Keratinocyte (primary cell): ENCODE data around the gene ADAMTS17. TPM values are rescaled to one million over a fixed set of nuclear protein-coding genes. Genes with fewer than 3 reads are reported as not detected.

Source experiments
- DNase-seq: peaks from one replicate; pipeline ENCODE4 v3.0.0-alpha.2; 2011; ENCODE audit warnings: low read depth, missing footprints, low spot score
- FAIRE-seq: peaks from 2 replicates; lab custom pipeline; 2011; peaks lifted over from hg19 to GRCh38; lab: Jason Lieb, UNC
- H2AFZ ChIP-seq: 2 replicates; pipeline ENCODE4 v1.6.0; 2012; ENCODE audit warnings: low read length, control low read depth, inconsistent platforms; ENCODE audit not compliant: control insufficient read depth
- H3K27ac ChIP-seq: 2 replicates; pipeline ENCODE4 v1.5.1; 2011; ENCODE audit warnings: low read length; ENCODE audit not compliant: control insufficient read depth, insufficient read depth
- H3K27me3 ChIP-seq: 3 replicates; pipeline ENCODE4 v1.6.0; 2011; ENCODE audit warnings: low read length; ENCODE audit not compliant: control insufficient read depth, insufficient read depth; ENCODE audit errors: extremely low read depth
- H3K36me3 ChIP-seq, 2 experiments: 2 replicates in 1 of 2; 3 replicates in 1 of 2; pipeline ENCODE4 v1.5.1; 2011; ENCODE audit warnings: low read length in 2 of 2, mild to moderate bottlenecking in 1 of 2; ENCODE audit not compliant: control insufficient read depth in 2 of 2, insufficient read depth in 2 of 2; ENCODE audit errors: extremely low read depth in 1 of 2
- H3K4me1 ChIP-seq: 3 replicates; pipeline ENCODE4 v1.5.1; 2011; ENCODE audit warnings: low read length; ENCODE audit not compliant: control insufficient read depth, insufficient read depth; ENCODE audit errors: extremely low read depth
- H3K4me2 ChIP-seq: 3 replicates; pipeline ENCODE4 v1.6.0; 2011; ENCODE audit warnings: low read depth, low read length; ENCODE audit not compliant: control insufficient read depth, insufficient read depth; ENCODE audit errors: extremely low read depth
- H3K4me3 ChIP-seq, 3 experiments: fragments of 200-600 bp in 1 of 3; sonication (generic) in 1 of 3; 2 replicates in 2 of 3; 3 replicates in 1 of 3; pipeline ENCODE4 v1.5.1; 2011 to 2016; ENCODE audit warnings: low read length in 3 of 3, mild to moderate bottlenecking in 3 of 3, control low read depth in 2 of 3, inconsistent platforms in 1 of 3, low read depth in 1 of 3, mixed read lengths in 1 of 3, mixed run types in 1 of 3, moderate library complexity in 1 of 3; ENCODE audit not compliant: control insufficient read depth in 2 of 3, insufficient read depth in 2 of 3; ENCODE audit errors: extremely low read depth in 1 of 3
- H3K79me2 ChIP-seq: 2 replicates; pipeline ENCODE4 v1.6.0; 2012; ENCODE audit warnings: low read length; ENCODE audit not compliant: control insufficient read depth, insufficient read depth
- H3K9ac ChIP-seq: 3 replicates; pipeline ENCODE4 v1.6.0; 2011; ENCODE audit warnings: low read length; ENCODE audit not compliant: control insufficient read depth, insufficient read depth; ENCODE audit errors: extremely low read depth
- H3K9me1 ChIP-seq: 3 replicates; pipeline ENCODE4 v1.6.0; 2011; ENCODE audit warnings: low read length; ENCODE audit not compliant: control insufficient read depth, insufficient read depth; ENCODE audit errors: extremely low read depth
- H3K9me3 ChIP-seq: 2 replicates; pipeline ENCODE4 v1.5.1; 2012; ENCODE audit warnings: low read depth, low read length; ENCODE audit not compliant: control insufficient read depth
- H4K20me1 ChIP-seq: 3 replicates; pipeline ENCODE4 v1.6.0; 2011; ENCODE audit warnings: low read length; ENCODE audit not compliant: control insufficient read depth, insufficient read depth; ENCODE audit errors: extremely low read depth
- EZH2 ChIP-seq: IDR thresholded peaks from one replicate; pipeline ENCODE4 v1.6.1; 2012; ENCODE audit warnings: inconsistent platforms, mild to moderate bottlenecking, low read length, moderate library complexity
- dilution Hi-C: fragments of 300-500 bp; cut with MboI; formaldehyde crosslinking; loops from one replicate; pipeline ENCODE4 v1.7.0; 2020; ENCODE audit warnings: low sequenced_read_pairs; ENCODE audit not compliant: extremely low pct_ligation_motif_present
- polyA plus RNA-seq, 5 experiments: library from polyadenylated mRNA; depleted of rRNA in 3 of 5; stranded (reverse) in 3 of 5; stranded (forward) in 1 of 5; unstranded in 1 of 5; fragments of >200 nt; gene quantifications; 1 replicate in 1 of 5; 2 replicates in 3 of 5; 3 replicates in 1 of 5; pipeline versions ENCODE4 v1.2.1 to v1.2.3, GENCODE V29; 2011 to 2012; ENCODE audit warnings: missing spikeins in 2 of 5, low read depth in 1 of 5, low replicate concordance in 1 of 5
- TF ChIP-seq, protein P1 (sequence below), 3 experiments: IDR thresholded peaks in 1 of 3; conservative IDR thresholded peaks in 1 of 3; optimal IDR thresholded peaks in 1 of 3; 2 replicates in 2 of 3; 3 replicates in 1 of 3; pipeline versions ENCODE3 to v1.5.1; 2011; ENCODE audit warnings: low read length in 3 of 3, mild to moderate bottlenecking in 3 of 3, moderate library complexity in 2 of 3, control low read depth in 1 of 3, inconsistent platforms in 1 of 3; ENCODE audit not compliant: insufficient read depth in 2 of 3; ENCODE audit errors: extremely low read depth in 1 of 3

Gene ADAMTS17
- polyA plus RNA-seq, 1 donor (not counting 4 experiments of a cell fraction or from before 2014, with no cell fraction given), result 0.18 TPM

DNA sequence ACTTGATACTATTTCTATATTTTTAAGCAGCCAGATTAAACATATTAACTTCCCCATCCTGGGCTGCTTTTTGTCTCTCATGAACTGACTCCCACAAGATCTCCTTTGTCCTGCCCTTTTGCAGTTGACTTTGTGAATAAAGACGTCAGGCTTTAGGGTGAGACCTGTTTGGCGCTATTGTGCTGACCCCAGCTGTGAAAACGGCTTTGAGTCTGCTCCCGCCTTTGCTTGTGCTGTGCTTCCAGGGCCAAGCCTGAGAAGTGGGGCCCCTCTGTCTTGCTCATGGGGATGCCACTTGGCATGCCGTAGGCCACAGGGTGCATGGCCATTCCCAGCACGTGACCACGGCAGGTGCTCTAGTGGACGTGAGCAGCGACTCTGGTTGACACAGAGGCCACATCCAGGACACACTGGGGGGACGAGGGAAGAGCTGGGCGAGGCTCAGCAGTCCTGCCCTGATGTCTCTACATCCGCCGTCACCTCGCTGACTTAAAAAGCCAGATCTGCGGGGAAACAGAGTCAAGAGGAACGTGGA is 339.6 kb downstream of the ADAMTS17 start:
- H3K9me3 ChIP-seq, result no peaks in the 10 kb centered on the region
- DNase-seq, result no peak
- no peaks in the 10 kb centered on the region for H3K36me3 ChIP-seq
- H4K20me1 ChIP-seq, result no peaks in the 10 kb centered on the region
- no peak overlapping the region for H3K4me3 ChIP-seq
- H3K9ac ChIP-seq, result no peak overlapping the region
- H3K27me3 ChIP-seq, result peaks cover 6% of the 10 kb centered on the region
- H3K9me1 ChIP-seq, result no peaks in the 10 kb centered on the region
- no peak overlapping the region for H2AFZ ChIP-seq
- H3K4me2 ChIP-seq, result no peak overlapping the region
- no peak overlapping the region for H3K27ac ChIP-seq
- H3K79me2 ChIP-seq, result no peaks in the 10 kb centered on the region
- no peak for FAIRE-seq
- peaks cover 13% of the 10 kb centered on the region for H3K4me1 ChIP-seq
- TF ChIP-seq, protein P1, sequence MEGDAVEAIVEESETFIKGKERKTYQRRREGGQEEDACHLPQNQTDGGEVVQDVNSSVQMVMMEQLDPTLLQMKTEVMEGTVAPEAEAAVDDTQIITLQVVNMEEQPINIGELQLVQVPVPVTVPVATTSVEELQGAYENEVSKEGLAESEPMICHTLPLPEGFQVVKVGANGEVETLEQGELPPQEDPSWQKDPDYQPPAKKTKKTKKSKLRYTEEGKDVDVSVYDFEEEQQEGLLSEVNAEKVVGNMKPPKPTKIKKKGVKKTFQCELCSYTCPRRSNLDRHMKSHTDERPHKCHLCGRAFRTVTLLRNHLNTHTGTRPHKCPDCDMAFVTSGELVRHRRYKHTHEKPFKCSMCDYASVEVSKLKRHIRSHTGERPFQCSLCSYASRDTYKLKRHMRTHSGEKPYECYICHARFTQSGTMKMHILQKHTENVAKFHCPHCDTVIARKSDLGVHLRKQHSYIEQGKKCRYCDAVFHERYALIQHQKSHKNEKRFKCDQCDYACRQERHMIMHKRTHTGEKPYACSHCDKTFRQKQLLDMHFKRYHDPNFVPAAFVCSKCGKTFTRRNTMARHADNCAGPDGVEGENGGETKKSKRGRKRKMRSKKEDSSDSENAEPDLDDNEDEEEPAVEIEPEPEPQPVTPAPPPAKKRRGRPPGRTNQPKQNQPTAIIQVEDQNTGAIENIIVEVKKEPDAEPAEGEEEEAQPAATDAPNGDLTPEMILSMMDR (optimal IDR thresholded peaks at IDR 0.05 in 1 of 3, IDR thresholded peaks at IDR 0.05 in 1 of 3, conservative IDR thresholded peaks at IDR 0.05 in 1 of 3; ENCODE audit: extremely low read depth in 1 of 3, insufficient read depth in 2 of 3, low read length in 3 of 3), result no peak
- TF ChIP-seq EZH2, result no peak
- dilution Hi-C loops, result no loop called here

DNA sequence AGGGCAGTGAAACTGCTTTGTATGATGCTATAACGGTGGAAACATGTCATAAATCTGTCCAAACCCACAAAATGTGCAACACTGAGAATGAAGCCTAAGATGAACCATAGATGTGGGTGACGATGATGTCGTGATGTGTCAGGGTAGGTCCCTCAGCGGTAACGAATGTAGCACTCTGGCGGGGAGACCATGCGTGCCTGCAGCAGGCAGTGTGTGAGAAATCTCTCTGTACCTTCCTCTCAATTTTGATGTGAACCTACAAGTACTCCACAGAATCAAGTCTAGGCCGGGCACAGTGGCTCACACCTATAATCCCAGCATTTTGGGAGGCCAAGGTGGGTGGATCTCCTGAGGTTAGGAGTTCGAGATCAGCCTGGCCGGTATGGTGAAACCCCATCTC is 340.4 kb downstream of the ADAMTS17 start:
- TF ChIP-seq, protein P1 (optimal IDR thresholded peaks at IDR 0.05 in 1 of 3, IDR thresholded peaks at IDR 0.05 in 1 of 3, conservative IDR thresholded peaks at IDR 0.05 in 1 of 3; ENCODE audit: extremely low read depth in 1 of 3, insufficient read depth in 2 of 3, low read length in 3 of 3), result no peak
- TF ChIP-seq EZH2, result no peak
- Histone ChIP-seq H3K4me2 (no peak overlapping the region), H3K27me3 (peaks cover 6% of the 10 kb centered on the region), H3K27ac (no peak overlapping the region), H3K9ac (no peak overlapping the region), H3K4me1 (peaks cover 13% of the 10 kb centered on the region), H3K36me3 (no peaks in the 10 kb centered on the region), H3K4me3 (no peak overlapping the region), H3K9me1 (no peaks in the 10 kb centered on the region), H3K9me3 (no peaks in the 10 kb centered on the region), H3K79me2 (no peaks in the 10 kb centered on the region), H4K20me1 (no peaks in the 10 kb centered on the region), H2AFZ (no peak overlapping the region)
- DNase-seq (no peak), FAIRE-seq (no peak)
- dilution Hi-C loops, result no loop called here
